ENCODE measurements around the gene RASAL1.

GRCh38 chr12:113109360-113109759, 26.2 kb downstream of the RASAL1 start:
- TF ChIP-seq EZH2phosphoT487 (IDR thresholded peaks at IDR 0.05; ENCODE audit: insufficient read depth, low read depth) (no peak), EZH2 (IDR thresholded peaks at IDR 0.05; ENCODE audit: insufficient read depth, poor library complexity, severe bottlenecking) (no peak)
